K562 (cell line): ENCODE data around the gene CHST15. TPM values are rescaled to one million over a fixed set of nuclear protein-coding genes. Genes with fewer than 3 reads are reported as not detected.

Experiments used
- ATAC-seq: fragments of 200-7000 bp; cut with Tn5 transposase; 3 replicates; pipeline ENCODE4 v1.9.1; 2020; ENCODE audit warnings: moderate library complexity
- BruUV-seq: library from RNA; stranded (reverse); fragments of 400-500 nt; replicated peaks from 2 replicates; lab custom pipeline; 2021; lab: Mats Ljungman, UMichigan
- CTCF ChIA-PET: fragments of 300-600 bp; formaldehyde crosslinking; extraction: SDS; loops from one replicate; lab custom pipeline; 2021; ENCODE audit warnings: low intra/inter-chr PET ratio; lab: Yijun Ruan, JAX
- POLR2A ChIA-PET: fragments of 300-600, 350-650 bp; sonication (Branson Sonifier 250); formaldehyde crosslinking; extraction: SDS; loops from one replicate; lab custom pipeline; 2021; ENCODE audit warnings: antibody characterized with exemption, inconsistent platforms; lab: Yijun Ruan, JAX
- DNase-seq, 4 experiments: peaks; one replicate each; pipeline versions ENCODE4 v3.0.0 to v3.0.0-alpha.2; 2011 to 2018; ENCODE audit warnings: low spot score in 3 of 4, mixed read lengths in 3 of 4; ENCODE audit errors: extremely low read depth in 1 of 4
- FAIRE-seq: peaks from 2 replicates; lab custom pipeline; 2011; peaks lifted over from hg19 to GRCh38; lab: Jason Lieb, UNC
- H2AFZ ChIP-seq: 2 replicates; pipeline ENCODE4 v1.6.0; 2011; ENCODE audit warnings: low read depth, low read length, control low read depth, inconsistent platforms
- H3K27ac ChIP-seq: fragments of 200-600 bp; 3 replicates; pipeline ENCODE4 v1.8.0; 2011; ENCODE audit warnings: low read depth, mild to moderate bottlenecking, control low read depth, inconsistent platforms, low read length, moderate library complexity, mixed read lengths; ENCODE audit errors: extremely low read depth
- H3K27me3 ChIP-seq, 2 experiments: fragments of 300-600 bp in 1 of 2; 2 replicates in 1 of 2; 3 replicates in 1 of 2; pipeline versions ENCODE4 v1.6.0 to v1.8.0; 2011; ENCODE audit warnings: inconsistent platforms in 2 of 2, low read length in 2 of 2, mild to moderate bottlenecking in 1 of 2, mixed read lengths in 1 of 2, moderate library complexity in 1 of 2; ENCODE audit not compliant: control insufficient read depth in 2 of 2, insufficient read depth in 2 of 2
- H3K36me3 ChIP-seq: fragments of 300-600 bp; 3 replicates; pipeline ENCODE4 v1.8.0; 2011; ENCODE audit warnings: mild to moderate bottlenecking, low read length, inconsistent platforms; ENCODE audit not compliant: control insufficient read depth, insufficient read depth
- H3K4me1 ChIP-seq, 2 experiments: fragments of 200-600 bp in 1 of 2; replicated peaks in 1 of 2; 2 replicates in 1 of 2; 3 replicates in 1 of 2; pipeline versions ENCODE4 v1.5.1 to v1.8.0; 2011; ENCODE audit warnings: inconsistent platforms in 2 of 2, low read length in 2 of 2, mild to moderate bottlenecking in 1 of 2, mixed read lengths in 1 of 2, moderate library complexity in 1 of 2; ENCODE audit not compliant: control insufficient read depth in 2 of 2, insufficient read depth in 2 of 2
- H3K4me2 ChIP-seq: 2 replicates; pipeline ENCODE4 v1.6.1; 2011; ENCODE audit warnings: low read length, control low read depth, inconsistent platforms, mixed read lengths; ENCODE audit not compliant: insufficient read depth
- H3K4me3 ChIP-seq: fragments of 200-600 bp; sonication (generic), shearing (Covaris generic); 2 replicates; pipeline ENCODE4 v1.5.1; 2016; ENCODE audit warnings: control low read depth, inconsistent platforms
- H3K79me2 ChIP-seq: fragments of 200-600 bp; 3 replicates; pipeline ENCODE4 v1.8.0; 2011; ENCODE audit warnings: low read length, inconsistent platforms; ENCODE audit not compliant: control insufficient read depth, insufficient read depth
- H3K9ac ChIP-seq, 2 experiments: 2 replicates each; pipeline versions ENCODE4 v1.6.0 to v1.6.1; 2011; ENCODE audit warnings: low read depth in 2 of 2, low read length in 2 of 2, control low read depth in 1 of 2, inconsistent platforms in 1 of 2, mild to moderate bottlenecking in 1 of 2, mixed read lengths in 1 of 2; ENCODE audit not compliant: insufficient read depth in 1 of 2
- H3K9me1 ChIP-seq: one replicate; pipeline ENCODE4 v1.6.0; 2011; ENCODE audit warnings: inconsistent platforms, mild to moderate bottlenecking, low read length, moderate library complexity; ENCODE audit not compliant: control insufficient read depth, insufficient read depth
- H3K9me3 ChIP-seq: replicated peaks from 2 replicates; pipeline ENCODE4 v1.5.1; 2011; ENCODE audit warnings: low read depth, low read length, inconsistent platforms; ENCODE audit not compliant: control insufficient read depth, insufficient read depth
- H4K20me1 ChIP-seq: replicated peaks from 2 replicates; pipeline ENCODE4 v1.6.1; 2011; ENCODE audit warnings: low read length, inconsistent platforms, mixed read lengths; ENCODE audit not compliant: control insufficient read depth, insufficient read depth
- BDP1 ChIP-seq: IDR thresholded peaks from 3 replicates; pipeline ENCODE4 v1.6.1; 2011; ENCODE audit not compliant: insufficient read length, insufficient read depth
- CBFA2T3 ChIP-seq: fragments of 450-650 bp; IDR thresholded peaks from 2 replicates; pipeline ENCODE4 v1.6.1; 2017
- COPS2 ChIP-seq: fragments of 450-650 bp; conservative IDR thresholded peaks from 2 replicates; pipeline ENCODE4 v1.6.1; 2016; ENCODE audit warnings: mild to moderate bottlenecking, moderate library complexity
- ELK3 ChIP-seq: fragments of 450-650 bp; formaldehyde crosslinking; IDR thresholded peaks from 2 replicates; pipeline ENCODE4 v1.4.0; 2020; ENCODE audit warnings: mild to moderate bottlenecking
- HMG20B ChIP-seq: fragments of 250-450 bp; sonication (Bioruptor Pico); IDR thresholded peaks from 2 replicates; pipeline ENCODE4 v1.5.0; 2021; ENCODE audit warnings: mild to moderate bottlenecking
- HMGXB4 ChIP-seq: sonication (generic); formaldehyde crosslinking; IDR thresholded peaks from 2 replicates; pipeline ENCODE4 v1.8.1; 2023; ENCODE audit warnings: mild to moderate bottlenecking, missing genetic modification reagents
- POLR2AphosphoS5 ChIP-seq: IDR thresholded peaks from 2 replicates; pipeline ENCODE4 v1.6.1; 2011; ENCODE audit warnings: mild to moderate bottlenecking, low read depth, low read length, moderate library complexity; ENCODE audit not compliant: control insufficient read depth, insufficient read depth
- RAD51 ChIP-seq: fragments of 450-650 bp; IDR thresholded peaks from 2 replicates; pipeline ENCODE4 v1.7.1; 2016; ENCODE audit warnings: low read depth, mild to moderate bottlenecking, borderline replicate concordance
- STAT6 ChIP-seq: sonication (generic); formaldehyde crosslinking; IDR thresholded peaks from 2 replicates; pipeline ENCODE4 v1.8.1; 2023; ENCODE audit warnings: mild to moderate bottlenecking, missing genetic modification reagents
- ZEB2 ChIP-seq: fragments of 450-650 bp; IDR thresholded peaks from 2 replicates; pipeline ENCODE4 v1.6.1; 2016
- ZNF79 ChIP-seq: fragments of 250-450 bp; sonication (Bioruptor Pico); IDR thresholded peaks from 2 replicates; pipeline ENCODE4 v1.4.0; 2020; ENCODE audit warnings: low read depth, mild to moderate bottlenecking, moderate library complexity
- WGBS: fragments of 100-300 bp; shearing (Covaris generic); methylation state at CpG from one replicate; pipeline ENCODE4 v1.1.6; 2016; ENCODE audit warnings: low coverage, mixed read lengths; ENCODE audit not compliant: insufficient coverage; ENCODE audit errors: missing lambda C conversion rate; 5-methylcytosine and 5-hydroxymethylcytosine counted together
- in situ Hi-C: fragments of 300-500 bp; cut with MboI; formaldehyde crosslinking; loops from 4 replicates; pipeline ENCODE4 v1.15.0; 2018; ENCODE audit warnings: inconsistent platforms, mixed read lengths
- intact Hi-C: fragments of 100-400 bp; cut with micrococcal nuclease; formaldehyde crosslinking; loops from 2 replicates; pipeline ENCODE4 v1.14.2; 2022
- polyA plus RNA-seq, 8 experiments: library from polyadenylated mRNA; depleted of rRNA in 4 of 8; stranded (reverse) in 5 of 8; unstranded in 3 of 8; fragments of >200 nt; fragmentation: Nextera tagmentation in 2 of 8; fragmentation: Illumina TruSeq in 1 of 8; extraction: Ambion mirVana in 2 of 8; extraction: Trizol in 1 of 8; gene quantifications; 2 replicates each; pipeline versions ENCODE4 v1.2.1 to v1.2.3, GENCODE V29; 2011 to 2014; ENCODE audit warnings: inconsistent platforms in 1 of 8, missing spikeins in 1 of 8
- total RNA-seq, 7 experiments: library from RNA; depleted of rRNA in 6 of 7; stranded (reverse); fragments of >200 nt in 6 of 7; fragmentation: Illumina TruSeq in 2 of 7; extraction: Trizol in 2 of 7; gene quantifications; 2 replicates each; pipeline versions ENCODE4 v1.2.1 to v1.2.3, GENCODE V29; 2011 to 2021; ENCODE audit warnings: low replicate concordance in 1 of 7

Gene CHST15
- total and polyA plus RNA-seq, 9 of the 15 experiments (the other 6 are each of a cell fraction or from before 2014, with no cell fraction given): 0.04 to 0.16 (median 0.08) TPM

- no TSS peak for BruUV-seq
- no peaks in the 10 kb centered on the region for H3K36me3 ChIP-seq
- 6% methylated on average over 7 of the region's 13 CpGs for WGBS
Observed at GRCh38 chr10:124019886-124020797, 73.3 kb downstream of the CHST15 start.

More at GRCh38 chr10:124019886-124020797, 73.3 kb downstream of the CHST15 start:
- Histone ChIP-seq H2AFZ (no peak overlapping the region), H3K9me3 (no peaks in the 10 kb centered on the region), H3K27ac (no peak overlapping the region), H3K9me1 (peaks cover 3% of the 10 kb centered on the region), H3K9ac (no peak overlapping the region), H3K4me3 (no peak overlapping the region), H3K79me2 (no peaks in the 10 kb centered on the region), H4K20me1 (no peaks in the 10 kb centered on the region), H3K27me3 (peaks cover 2 to 45% of the 10 kb centered on the region in 2 experiments; a peak in 4 of 5 replicates), H3K4me2 (no peak overlapping the region)
- intact Hi-C loops: no loop called here
- no peak for DNase-seq
- in situ Hi-C loops: loop anchor here (25.0 kb wide), 1 partner anchor 492 kb away; no protein-coding TSS in a partner anchor
- ATAC-seq: no peak
- no peak for FAIRE-seq
- TF ChIP-seq STAT6 (no peak), ZNF79 (CRISPR knock-in tag) (no peak), HMG20B (CRISPR knock-in tag) (no peak), COPS2 (no peak), HMGXB4 (no peak), POLR2AphosphoS5 (no peak), RAD51 (no peak), BDP1 (no peak), CBFA2T3 (no peak), ZEB2 (no peak), ELK3 (CRISPR knock-in tag) (no peak)
- TF ChIP-seq, all 486 proteins: peak for 0
- CTCF ChIA-PET: no interaction called here
- H3K4me1 ChIP-seq: no peaks in the 10 kb centered on the region
- POLR2A ChIA-PET: no interaction called here
